GM19239 (cell line): Measurements from ENCODE around the gene PTPN23.

Experiments used
- DNase-seq: peaks from one replicate; pipeline ENCODE4 v3.0.0; 2011; ENCODE audit warnings: low spot score; ENCODE audit not compliant: insufficient read length
- FAIRE-seq: peaks from 2 replicates; lab custom pipeline; 2011; peaks lifted over from hg19 to GRCh38; lab: Jason Lieb, UNC

Gene PTPN23

GRCh38 chr3:47405820-47406761 lies 25.3 kb downstream of the PTPN23 start:
- DNase-seq (no peak), FAIRE-seq (no peak)

- DNase-seq (no peak), FAIRE-seq (no peak)
Observed at GRCh38 chr3:47406762-47407149, 25.9 kb downstream of the PTPN23 start.

- DNase-seq (no peak), FAIRE-seq (no peak)
Observed at GRCh38 chr3:47407237-47407636, 26.4 kb downstream of the PTPN23 start.

GRCh38 chr3:47407896-47408838 lies 27.3 kb downstream of the PTPN23 start:
- no peak for DNase-seq

GRCh38 chr3:47408839-47409229 lies 28.0 kb downstream of the PTPN23 start:
- DNase-seq (no peak), FAIRE-seq (no peak)

More at GRCh38 chr3:47407896-47408838, 27.3 kb downstream of the PTPN23 start:
- FAIRE-seq: no peak

GRCh38 chr3:47409284-47409683 lies 28.5 kb downstream of the PTPN23 start:
- FAIRE-seq (no peak), DNase-seq (no peak)

- DNase-seq: no peak
- no peak for FAIRE-seq
Observed at GRCh38 chr3:47409688-47410416, 29.0 kb downstream of the PTPN23 start.

GRCh38 chr3:47410417-47410720 lies 29.5 kb downstream of the PTPN23 start:
- FAIRE-seq (no peak), DNase-seq (no peak)

GRCh38 chr3:47410801-47411646 lies 30.2 kb downstream of the PTPN23 start:
- FAIRE-seq (no peak), DNase-seq (no peak)

GRCh38 chr3:47411696-47412452 lies 31.1 kb downstream of the PTPN23 start:
- FAIRE-seq: no peak
- no peak for DNase-seq

- no peak for FAIRE-seq
Observed at GRCh38 chr3:47412453-47412756, 31.6 kb downstream of the PTPN23 start.

GRCh38 chr3:47412842-47413520 lies 32.2 kb downstream of the PTPN23 start:
- no peak for FAIRE-seq
- DNase-seq: no peak

More at GRCh38 chr3:47412453-47412756, 31.6 kb downstream of the PTPN23 start:
- DNase-seq: no peak

GRCh38 chr3:47413751-47414150 lies 32.9 kb downstream of the PTPN23 start:
- no peak for DNase-seq
- FAIRE-seq: no peak

- DNase-seq: no peak
- FAIRE-seq: no peak
Observed at GRCh38 chr3:47414161-47414564, 33.3 kb downstream of the PTPN23 start.

- DNase-seq (no peak), FAIRE-seq (no peak)
Observed at GRCh38 chr3:47414666-47415587, 34.1 kb downstream of the PTPN23 start.

- FAIRE-seq (no peak), DNase-seq (no peak)
Observed at GRCh38 chr3:47416041-47416440, 35.2 kb downstream of the PTPN23 start.
